Endothelial cell of umbilical vein (primary cell): ENCODE results near the gene CDC45. TPM values are rescaled to one million over a fixed set of nuclear protein-coding genes. Genes with fewer than 3 reads are reported as not detected.

Experiments used
- BruUV-seq: library from RNA; stranded (reverse); fragments of 400-500 nt; replicated peaks from 2 replicates; lab custom pipeline; 2021; lab: Mats Ljungman, UMichigan
- CTCF ChIA-PET: fragments of 300-600, 350-600 bp; sonication (Branson Sonifier 250); formaldehyde crosslinking; loops from one replicate; lab custom pipeline; 2021; ENCODE audit warnings: antibody characterized with exemption, inconsistent platforms; lab: Charles Lee
- POLR2A ChIA-PET: fragments of 300-600, 350-600 bp; sonication (Branson Sonifier 250); formaldehyde crosslinking; loops from one replicate; lab custom pipeline; 2021; ENCODE audit warnings: antibody characterized with exemption, inconsistent platforms; lab: Charles Lee
- DNase-seq: peaks from one replicate; pipeline ENCODE4 v3.0.0-alpha.2; 2011; ENCODE audit warnings: low read depth, low spot score
- FAIRE-seq: peaks from 2 replicates; lab custom pipeline; 2011; peaks lifted over from hg19 to GRCh38; lab: Jason Lieb, UNC
- H2AFZ ChIP-seq: 2 replicates; pipeline ENCODE4 v1.6.0; 2012; ENCODE audit warnings: low read depth, low read length, control low read depth, inconsistent platforms
- H3K27ac ChIP-seq: 2 replicates; pipeline ENCODE4 v1.5.1; 2011; ENCODE audit warnings: low read depth, mild to moderate bottlenecking, control low read depth, low read length, moderate library complexity; ENCODE audit not compliant: insufficient read depth
- H3K27me3 ChIP-seq, 2 experiments: 2 replicates each; pipeline versions ENCODE4 v1.6.0 to v1.6.1; 2011; ENCODE audit warnings: low read length in 2 of 2, mixed read lengths in 1 of 2; ENCODE audit not compliant: control insufficient read depth in 2 of 2, insufficient read depth in 2 of 2
- H3K36me3 ChIP-seq, 2 experiments: 2 replicates in 1 of 2; 3 replicates in 1 of 2; pipeline ENCODE4 v1.5.1; 2011; ENCODE audit warnings: low read length in 2 of 2, mild to moderate bottlenecking in 1 of 2, moderate library complexity in 1 of 2; ENCODE audit not compliant: control insufficient read depth in 2 of 2, insufficient read depth in 2 of 2; ENCODE audit errors: extremely low read depth in 1 of 2
- H3K4me1 ChIP-seq: 3 replicates; pipeline ENCODE4 v1.5.1; 2011; ENCODE audit warnings: mild to moderate bottlenecking, low read length; ENCODE audit not compliant: control insufficient read depth, insufficient read depth; ENCODE audit errors: extremely low read depth
- H3K4me2 ChIP-seq: 2 replicates; pipeline ENCODE4 v1.6.1; 2011; ENCODE audit warnings: low read length, control low read depth, mixed read lengths; ENCODE audit not compliant: insufficient read depth
- H3K4me3 ChIP-seq, 3 experiments: fragments of 200-600 bp in 1 of 3; sonication (generic), shearing (Covaris generic) in 1 of 3; replicated peaks in 1 of 3; 2 replicates each; pipeline ENCODE4 v1.5.1; 2011 to 2016; ENCODE audit warnings: control low read depth in 3 of 3, low read length in 3 of 3, mild to moderate bottlenecking in 2 of 3, inconsistent platforms in 1 of 3, low read depth in 1 of 3, moderate library complexity in 1 of 3; ENCODE audit not compliant: insufficient read depth in 1 of 3
- H3K79me2 ChIP-seq: 2 replicates; pipeline ENCODE4 v1.6.0; 2012; ENCODE audit warnings: low read length, inconsistent platforms; ENCODE audit not compliant: control insufficient read depth, insufficient read depth
- H3K9ac ChIP-seq: replicated peaks from 2 replicates; pipeline ENCODE3; 2011; ENCODE audit warnings: low read length, control low read depth; ENCODE audit not compliant: insufficient read depth; ENCODE audit errors: extremely low read depth
- H3K9me1 ChIP-seq: replicated peaks from 3 replicates; pipeline ENCODE4 v1.6.0; 2011; ENCODE audit warnings: mild to moderate bottlenecking, low read length; ENCODE audit not compliant: control insufficient read depth, insufficient read depth; ENCODE audit errors: extremely low read depth
- H3K9me3 ChIP-seq: replicated peaks from 2 replicates; pipeline ENCODE4 v1.5.1; 2012; ENCODE audit warnings: low read length, inconsistent platforms; ENCODE audit not compliant: control insufficient read depth, insufficient read depth
- H4K20me1 ChIP-seq: replicated peaks from 2 replicates; pipeline ENCODE3; 2011; ENCODE audit warnings: mild to moderate bottlenecking, low read length; ENCODE audit not compliant: control insufficient read depth, insufficient read depth; ENCODE audit errors: extremely low read depth
- CTCF ChIP-seq, 2 donors: IDR thresholded peaks; 1 replicate in 1 of 2; 2 replicates in 1 of 2; pipeline ENCODE4 v1.5.1; 2011; ENCODE audit warnings: low read length in 2 of 2, mild to moderate bottlenecking in 2 of 2, moderate library complexity in 2 of 2, control low read depth in 1 of 2, inconsistent platforms in 1 of 2, low read depth in 1 of 2; ENCODE audit not compliant: insufficient read depth in 1 of 2; ENCODE audit errors: extremely low read depth in 1 of 2
- EZH2 ChIP-seq: IDR thresholded peaks from 2 replicates; pipeline ENCODE4 v1.6.1; 2012; ENCODE audit warnings: borderline replicate concordance, low read depth, mild to moderate bottlenecking, moderate library complexity, low read length, inconsistent platforms; ENCODE audit not compliant: severe bottlenecking
- FOS ChIP-seq: IDR thresholded peaks from 2 replicates; pipeline ENCODE4 v1.6.1; 2011; ENCODE audit warnings: mild to moderate bottlenecking, low read length, moderate library complexity, borderline replicate concordance; ENCODE audit not compliant: insufficient read depth
- GATA2 ChIP-seq: IDR thresholded peaks from 2 replicates; pipeline ENCODE4 v1.7.0; 2011; ENCODE audit warnings: low read depth, mild to moderate bottlenecking, moderate library complexity, mixed read lengths, low read length; ENCODE audit not compliant: insufficient read length, insufficient read depth
- JUN ChIP-seq: IDR thresholded peaks from 2 replicates; pipeline ENCODE4 v1.6.1; 2011; ENCODE audit warnings: borderline replicate concordance, low read depth; ENCODE audit not compliant: insufficient read length, insufficient read depth
- MAX ChIP-seq: IDR thresholded peaks from 2 replicates; pipeline ENCODE4 v1.6.1; 2011; ENCODE audit not compliant: insufficient read depth, insufficient read length
- MYC ChIP-seq: IDR thresholded peaks from one replicate; pipeline ENCODE4 v1.6.1; 2011; ENCODE audit warnings: mild to moderate bottlenecking, low read depth, low read length
- POLR2A ChIP-seq: IDR thresholded peaks from 2 replicates; pipeline ENCODE4 v1.6.1; 2012; ENCODE audit warnings: low read depth, mild to moderate bottlenecking, control low read depth, low read length
- POLR2AphosphoS5 ChIP-seq: IDR thresholded peaks from 2 replicates; pipeline ENCODE4 v1.6.1; 2012; ENCODE audit warnings: low read depth, mild to moderate bottlenecking, control low read depth, low read length, moderate library complexity; ENCODE audit not compliant: insufficient read depth
- dilution Hi-C: fragments of 300-500 bp; cut with MboI; formaldehyde crosslinking; loops from one replicate; pipeline ENCODE4 v1.15.0; 2019; ENCODE audit warnings: low sequenced_read_pairs; ENCODE audit not compliant: extremely low pct_ligation_motif_present
- intact Hi-C: fragments of 100-400 bp; cut with micrococcal nuclease; formaldehyde crosslinking; loops from one replicate; pipeline ENCODE4 v1.10.0; 2022
- polyA plus RNA-seq, 4 experiments: library from polyadenylated mRNA; depleted of rRNA in 3 of 4; stranded (reverse) in 3 of 4; unstranded in 1 of 4; fragments of >200 nt; gene quantifications; 2 replicates each; pipeline versions ENCODE4 v1.2.1 to v1.2.3, GENCODE V29; 2011 to 2012; ENCODE audit warnings: missing spikeins in 1 of 4
- total RNA-seq: library from RNA; stranded (reverse); gene quantifications from 2 replicates; pipeline ENCODE4 v1.2.3, GENCODE V29; 2021

Gene CDC45
- total and polyA plus RNA-seq, 2 donors (not counting 3 experiments of a cell fraction or from before 2014, with no cell fraction given), result 36.6 to 40.6 TPM

- peaks cover 0 to 1% of the 10 kb centered on the region in 2 experiments for H3K36me3 ChIP-seq
- no peak for FAIRE-seq
- CTCF ChIA-PET, result interaction anchor here (0.5 to 2.1 kb wide), 3 partner anchors 19 to 114 kb away, joined by 3 to 16 read pairs (median 3); no protein-coding TSS in a partner anchor
These were observed 36.9 kb downstream of the CDC45 start for GRCh38 chr22:19516378-19517170.

More at GRCh38 chr22:19516378-19517170, 36.9 kb downstream of the CDC45 start:
- no peak overlapping the region for H3K4me3 ChIP-seq
- no peak for TF ChIP-seq CTCF (IDR thresholded peaks at IDR 0.05; ENCODE audit: extremely low read depth in 1 of 2, insufficient read depth in 1 of 2, low read depth in 1 of 2, low read length in 2 of 2)
- no peak for TF ChIP-seq POLR2AphosphoS5
- TF ChIP-seq GATA2, result no peak
- no peak for TF ChIP-seq MYC
- TF ChIP-seq EZH2, result no peak
- TF ChIP-seq JUN, result no peak
- no peak for TF ChIP-seq POLR2A
- TF ChIP-seq MAX, result no peak
- TF ChIP-seq FOS, result no peak
- intact Hi-C loops (no loop called here), dilution Hi-C loops (no loop called here)
- POLR2A ChIA-PET, result no interaction called here
- H3K9me3 ChIP-seq, result no peaks in the 10 kb centered on the region
- H3K4me2 ChIP-seq, result no peak overlapping the region
- no peak for DNase-seq
- H4K20me1 ChIP-seq, result no peaks in the 10 kb centered on the region
- BruUV-seq, result no TSS peak
- H3K27ac ChIP-seq, result no peak overlapping the region
- no peaks in the 10 kb centered on the region for H3K27me3 ChIP-seq
- H3K9ac ChIP-seq, result no peak overlapping the region
- H3K79me2 ChIP-seq, result peaks cover 2% of the 10 kb centered on the region
- no peaks in the 10 kb centered on the region for H3K9me1 ChIP-seq
- peaks cover 2% of the 10 kb centered on the region for H3K4me1 ChIP-seq
- H2AFZ ChIP-seq, result no peak overlapping the region
